ENCODE data around the gene BLMH. TPM values are rescaled to one million over a fixed set of nuclear protein-coding genes. Genes with fewer than 3 reads are reported as not detected.

Gene BLMH
- total and polyA plus RNA-seq, 9 donors: 30.9 to 55.1 (median 42.9) TPM

Other genes starting within 250 kb of the BLMH start
- gene NSRP1, start 175.1 kb downstream of the BLMH start, total RNA-seq: 11.4 TPM
- 10 to 100 TPM; 23.9 to 34.2 (median 28.5) TPM for gene NSRP1, start 175.1 kb downstream of the BLMH start, polyA plus RNA-seq (ENCODE audit: insufficient read depth in 1 of 8, insufficient read length in 8 of 8, low replicate concordance in 1 of 8)
- 0.13 TPM for gene SLC6A4, start 56.2 kb downstream of the BLMH start, total RNA-seq
- gene SLC6A4, start 56.2 kb downstream of the BLMH start, polyA plus RNA-seq (ENCODE audit: insufficient read depth in 1 of 8, insufficient read length in 8 of 8, low replicate concordance in 1 of 8): 1 to 10 TPM in 1 of 8 donors, under 1 TPM in 7; 0.09 to 1.5 (median 0.13) TPM
- gene TMIGD1, start 42.1 kb upstream of the BLMH start, total RNA-seq: not detected
- under 1 TPM in 2 of 8 donors, not detected in 6; 0.41 to 0.56 TPM for gene TMIGD1, start 42.1 kb upstream of the BLMH start, polyA plus RNA-seq (ENCODE audit: insufficient read depth in 1 of 8, insufficient read length in 8 of 8, low replicate concordance in 1 of 8)
- 24.1 TPM for gene CPD, start 87.0 kb upstream of the BLMH start, total RNA-seq
- 10 to 100 TPM; 16.6 to 36.8 (median 24.6) TPM for gene CPD, start 87.0 kb upstream of the BLMH start, polyA plus RNA-seq (ENCODE audit: insufficient read depth in 1 of 8, insufficient read length in 8 of 8, low replicate concordance in 1 of 8)
- 24.6 TPM for gene GOSR1, start 185.5 kb upstream of the BLMH start, total RNA-seq
- 10 to 100 TPM; 21.8 to 32.3 (median 26.6) TPM for gene GOSR1, start 185.5 kb upstream of the BLMH start, polyA plus RNA-seq (ENCODE audit: insufficient read depth in 1 of 8, insufficient read length in 8 of 8, low replicate concordance in 1 of 8)